Spinal cord (tissue), 10 donors: Measurements from ENCODE around the gene PDGFRA. TPM values are rescaled to one million over a fixed set of nuclear protein-coding genes. Genes with fewer than 3 reads are reported as not detected.

Source experiments
- DNase-seq, 6 donors: peaks; one replicate each; pipeline versions ENCODE4 v3.0.0 to v3.0.0-alpha.2; 2013 to 2015; ENCODE audit warnings: low spot score in 6 of 6, low read depth in 4 of 6
- H3K27ac ChIP-seq: one replicate; pipeline ENCODE4 v1.5.1; 2013; ENCODE audit warnings: low read depth, low read length, control low read depth
- H3K27me3 ChIP-seq: one replicate; pipeline ENCODE4 v1.6.1; 2013; ENCODE audit warnings: low read length; ENCODE audit not compliant: control insufficient read depth, insufficient read depth
- H3K36me3 ChIP-seq: one replicate; pipeline ENCODE4 v1.6.1; 2013; ENCODE audit warnings: low read length; ENCODE audit not compliant: control insufficient read depth, insufficient read depth
- H3K4me1 ChIP-seq: one replicate; pipeline ENCODE4 v1.6.1; 2013; ENCODE audit warnings: low read length; ENCODE audit not compliant: control insufficient read depth, insufficient read depth
- H3K4me3 ChIP-seq: one replicate; pipeline ENCODE4 v1.5.1; 2013; ENCODE audit warnings: low read depth, low read length, control low read depth
- H3K9me3 ChIP-seq: one replicate; pipeline ENCODE4 v1.6.1; 2013; ENCODE audit warnings: low read length; ENCODE audit not compliant: control insufficient read depth, insufficient read depth
- WGBS: methylation state at CpG from one replicate; pipeline ENCODE4 v1.1.5; 2013; ENCODE audit warnings: missing lambda C conversion rate; ENCODE audit not compliant: insufficient coverage; 5-methylcytosine and 5-hydroxymethylcytosine counted together
- polyA plus RNA-seq, 2 donors: library from polyadenylated mRNA; unstranded; fragments of 120-200 nt; gene quantifications; one replicate each; pipeline ENCODE4 v1.2.1, GENCODE V29; 2013; ENCODE audit not compliant: insufficient read length in 2 of 2
- total RNA-seq, 2 donors: library from RNA; depleted of rRNA in 1 of 2; stranded (reverse); fragments of 120-200 nt in 1 of 2; fragments of >200 nt in 1 of 2; gene quantifications; one replicate each; pipeline versions ENCODE4 v1.2.3 to v1.2.4, GENCODE V29; 2013 to 2014
- donor health status: healthy.

PDGFRA gene
- total and polyA plus RNA-seq, 4 donors = 82.6 to 171 (median 140) TPM

DNA sequence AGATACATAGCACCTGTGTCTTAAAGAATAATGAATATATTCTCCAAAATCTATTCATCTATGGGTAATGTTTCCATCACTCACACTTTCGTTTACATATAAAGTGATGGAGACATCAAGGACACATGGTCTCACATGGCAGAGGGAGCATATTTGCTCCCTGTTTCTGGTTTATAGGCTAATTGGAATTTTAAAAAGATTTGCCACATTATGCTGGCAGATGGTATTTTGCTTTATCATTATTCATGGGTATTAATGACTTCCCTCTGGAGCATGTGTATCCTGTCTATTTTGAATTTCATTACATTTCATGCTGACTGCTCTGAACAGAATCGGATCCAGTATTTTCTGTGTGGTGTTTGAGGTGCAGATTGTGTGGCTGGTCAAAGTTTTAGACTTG lies 79.0 kb downstream of the PDGFRA start:
- Histone ChIP-seq H3K4me3 (no peak overlapping the region), H3K9me3 (no peaks in the 10 kb centered on the region), H3K27me3 (no peaks in the 10 kb centered on the region), H3K36me3 (no peaks in the 10 kb centered on the region), H3K4me1 (no peaks in the 10 kb centered on the region), H3K27ac (no peak overlapping the region)
- no CpG with 5 or more reads among the region's 2 CpGs for WGBS
- DNase-seq = peak in 2 of 6 donors; percentile 61 to 78

DNA sequence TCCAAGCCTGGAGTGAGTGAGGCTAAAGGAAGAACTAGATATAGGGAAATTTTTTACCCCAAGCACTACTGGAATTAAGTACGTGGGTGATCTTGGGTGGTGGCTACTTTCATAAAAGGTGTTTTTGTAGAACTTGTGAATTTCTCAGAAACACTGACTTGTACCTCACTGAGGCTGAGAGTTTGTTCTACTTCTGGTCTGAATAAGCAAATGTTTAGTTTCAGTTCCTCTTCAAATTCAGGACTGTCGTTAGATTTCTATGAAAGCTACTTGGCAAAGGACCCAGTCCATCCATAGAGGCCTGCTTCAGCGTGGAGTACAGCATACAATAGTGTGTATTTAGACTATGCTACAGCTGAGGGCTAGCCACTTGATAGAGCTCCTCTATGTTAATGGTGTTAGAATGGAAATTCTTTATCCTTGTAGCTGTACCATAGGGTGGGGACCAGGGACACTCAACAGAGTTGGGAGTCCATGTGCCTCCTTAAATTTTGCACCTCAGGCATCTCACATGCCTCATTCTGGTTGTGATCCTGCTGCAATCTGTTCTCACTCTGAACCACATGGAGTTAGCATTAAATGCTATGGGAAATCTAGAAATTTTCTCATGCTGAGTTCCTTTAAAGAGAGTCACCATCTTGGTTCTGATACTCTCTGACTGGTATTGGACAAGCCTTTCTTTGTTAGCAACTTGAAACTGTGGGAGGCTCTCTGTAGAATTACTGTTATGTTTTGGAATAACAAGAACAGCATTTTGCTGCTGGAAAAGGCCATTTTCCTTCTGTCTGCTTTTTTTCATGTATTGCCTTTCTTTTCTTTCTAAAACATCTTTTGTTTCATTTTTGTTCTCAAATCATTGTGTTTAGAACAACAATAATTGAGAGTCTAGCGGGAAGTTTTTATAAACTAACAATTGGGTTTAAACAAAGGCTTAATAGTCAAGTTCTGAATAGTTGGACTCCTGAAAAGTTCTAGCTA lies 86.8 kb downstream of the PDGFRA start:
- Histone ChIP-seq H3K36me3 (no peaks in the 10 kb centered on the region), H3K4me1 (peaks cover 4% of the 10 kb centered on the region), H3K4me3 (no peak overlapping the region), H3K9me3 (no peaks in the 10 kb centered on the region), H3K27me3 (no peaks in the 10 kb centered on the region), H3K27ac (no peak overlapping the region)
- DNase-seq = peak in 2 of 6 donors; percentile 16 to 52
- 64% methylated on average over 1 of the region's 4 CpGs for WGBS

DNA sequence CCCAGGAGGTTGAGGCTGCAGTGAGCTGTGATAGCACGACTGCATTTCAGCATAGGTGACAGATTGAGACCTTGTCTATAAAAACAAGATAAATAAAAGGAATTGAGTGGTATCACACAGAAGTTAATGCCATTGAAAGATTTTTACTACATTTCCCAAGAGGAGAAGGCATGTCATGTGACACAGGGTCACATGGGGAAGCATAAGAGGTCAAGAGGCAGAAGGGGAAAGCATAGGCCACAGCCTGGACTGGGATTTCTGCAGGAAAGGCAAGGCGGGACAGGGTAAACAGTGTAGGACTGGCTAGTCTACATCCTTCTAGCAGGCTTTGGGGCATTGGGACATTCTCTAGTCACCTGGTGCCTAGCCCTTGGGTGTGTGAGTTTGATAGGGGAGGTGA lies 88.6 kb downstream of the PDGFRA start:
- DNase-seq = no peak
- H3K36me3 ChIP-seq = no peaks in the 10 kb centered on the region
- no peaks in the 10 kb centered on the region for H3K27me3 ChIP-seq
- H3K9me3 ChIP-seq = no peaks in the 10 kb centered on the region
- no peak overlapping the region for H3K4me3 ChIP-seq
- WGBS = 88% methylated on average over 1 of the region's 2 CpGs
- H3K27ac ChIP-seq = no peak overlapping the region
- peaks cover 4% of the 10 kb centered on the region for H3K4me1 ChIP-seq

DNA sequence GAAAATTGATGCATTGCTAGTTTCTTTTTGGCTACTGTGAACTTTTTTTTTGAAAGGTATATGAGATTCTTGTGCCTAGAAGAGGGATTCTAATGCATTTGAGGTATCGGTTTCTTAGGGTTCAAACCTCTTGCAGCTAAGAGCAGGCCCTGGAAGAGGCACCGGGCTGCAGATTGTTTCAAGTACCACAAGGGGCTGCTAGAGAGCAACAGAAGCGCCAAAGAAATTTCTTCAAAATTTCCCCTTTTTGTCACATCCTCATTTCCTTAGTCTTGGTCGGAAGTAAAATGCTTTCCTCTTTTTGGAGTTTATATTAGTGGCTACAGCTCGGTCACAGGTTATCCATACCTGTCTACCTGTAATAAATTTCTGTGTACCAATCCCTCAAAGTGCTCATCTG lies 89.8 kb downstream of the PDGFRA start:
- H3K27me3 ChIP-seq = no peaks in the 10 kb centered on the region
- 67% methylated on average over 1 of the region's 5 CpGs for WGBS
- DNase-seq = peak in 3 of 6 donors; percentile 20 to 75 (median 55)
- H3K36me3 ChIP-seq = no peaks in the 10 kb centered on the region
- H3K9me3 ChIP-seq = no peaks in the 10 kb centered on the region
- H3K27ac ChIP-seq = no peak overlapping the region
- no peak overlapping the region for H3K4me3 ChIP-seq
- peaks cover 10% of the 10 kb centered on the region for H3K4me1 ChIP-seq

DNA sequence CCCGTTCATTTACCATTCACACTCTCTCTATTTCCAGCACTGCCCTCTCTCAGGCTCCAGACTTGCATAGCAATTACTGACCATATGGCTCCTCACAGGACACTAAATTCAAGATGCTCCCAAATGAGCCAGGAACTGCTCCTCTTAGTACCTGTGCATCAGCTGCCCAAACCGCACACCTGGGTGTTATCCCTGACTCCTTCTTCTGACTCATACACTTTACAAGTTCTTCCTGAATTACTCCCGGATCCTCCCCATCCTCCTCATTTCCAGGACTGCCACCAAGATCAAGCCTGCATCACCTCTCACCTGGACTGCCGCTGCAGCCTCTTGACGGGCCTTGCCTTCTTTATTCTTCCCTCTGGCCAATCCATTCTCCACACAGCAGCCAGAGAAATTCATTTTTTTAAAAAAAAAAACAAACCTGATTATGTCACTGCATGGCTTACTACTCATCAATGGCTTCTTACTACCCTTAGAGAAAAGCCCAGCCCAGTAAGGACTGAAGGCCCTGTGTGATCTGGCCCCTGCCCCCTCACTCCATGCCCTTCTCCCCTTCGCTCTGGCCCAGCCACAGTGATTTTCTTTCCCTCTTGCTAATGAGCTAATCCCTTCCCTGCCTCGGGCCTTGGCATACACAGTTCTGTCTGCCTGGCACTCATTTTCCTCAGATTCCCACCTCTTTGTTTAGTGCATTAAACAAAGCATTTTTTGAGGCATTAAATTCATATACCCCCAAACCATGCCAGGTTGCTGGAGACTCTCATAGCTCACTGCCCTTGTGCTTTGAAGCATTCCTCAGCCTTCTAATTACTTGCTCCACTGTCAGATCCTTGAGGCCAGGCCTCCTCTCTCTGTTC lies 92.0 kb downstream of the PDGFRA start:
- no peaks in the 10 kb centered on the region for H3K9me3 ChIP-seq
- H3K4me1 ChIP-seq = peaks cover 10% of the 10 kb centered on the region
- H3K36me3 ChIP-seq = no peaks in the 10 kb centered on the region
- WGBS = 88% methylated on average over 7 of the region's 7 CpGs
- no peak overlapping the region for H3K4me3 ChIP-seq
- no peak overlapping the region for H3K27ac ChIP-seq
- H3K27me3 ChIP-seq = no peaks in the 10 kb centered on the region
- peak in 1 of 6 donors; percentile 51 for DNase-seq

DNA sequence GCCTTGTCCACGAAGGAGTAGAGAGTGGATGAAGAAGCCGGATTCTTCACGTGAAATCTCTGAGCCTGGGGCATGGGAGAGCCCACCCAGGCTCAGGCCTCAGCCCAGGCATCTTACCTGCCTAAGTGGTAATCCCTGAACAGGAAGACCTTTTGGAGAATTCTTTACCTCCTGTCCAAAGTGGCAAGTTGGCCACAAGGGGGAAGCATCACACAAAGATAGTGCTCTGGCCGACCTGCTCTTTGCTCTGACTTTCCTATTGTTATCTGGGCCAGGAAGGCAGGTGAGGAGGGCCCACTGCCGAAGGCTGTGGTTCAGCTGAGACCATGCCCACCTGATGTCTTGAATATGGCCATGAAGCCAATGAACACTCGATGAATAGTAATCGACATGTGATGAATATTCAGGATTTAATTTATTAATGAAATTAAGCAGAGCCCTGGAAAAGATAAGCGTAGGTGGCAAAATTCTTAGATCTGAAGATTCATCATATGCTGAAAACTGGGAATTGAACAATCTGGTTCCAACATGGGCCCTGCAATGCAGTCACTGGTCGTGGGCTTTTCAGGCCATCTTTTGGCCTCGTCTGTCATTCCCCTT lies 93.8 kb downstream of the PDGFRA start:
- Histone ChIP-seq H3K4me3 (no peak overlapping the region), H3K27ac (no peak overlapping the region), H3K4me1 (peaks cover 6% of the 10 kb centered on the region), H3K36me3 (no peaks in the 10 kb centered on the region), H3K9me3 (no peaks in the 10 kb centered on the region), H3K27me3 (no peaks in the 10 kb centered on the region)
- 29% methylated on average over 9 of the region's 10 CpGs for WGBS
- DNase-seq = peak in 5 of 6 donors; percentile 38 to 96 (median 64)

DNA sequence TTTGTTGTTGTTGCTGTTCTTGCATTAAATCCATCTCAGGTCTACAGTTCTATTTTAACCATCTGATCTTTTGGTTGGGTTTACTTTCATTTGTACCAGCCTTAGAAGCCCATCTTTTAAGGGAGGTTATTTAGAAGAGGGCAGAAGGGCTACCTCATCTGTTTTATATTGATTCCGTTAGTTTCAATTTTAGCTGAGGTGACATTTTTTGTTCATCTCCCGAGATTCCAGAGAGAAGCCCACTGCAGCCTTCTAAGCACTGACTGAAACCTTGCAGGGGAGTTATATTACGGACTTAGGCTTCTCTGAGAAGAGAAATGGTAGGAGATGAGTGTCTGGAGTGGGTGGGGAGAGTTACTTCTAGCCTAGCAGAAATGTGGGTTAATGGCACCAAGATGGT lies 101.8 kb downstream of the PDGFRA start:
- Histone ChIP-seq H3K27me3 (no peaks in the 10 kb centered on the region), H3K4me3 (no peak overlapping the region), H3K36me3 (no peaks in the 10 kb centered on the region), H3K4me1 (peaks cover 12% of the 10 kb centered on the region), H3K27ac (no peak overlapping the region), H3K9me3 (no peaks in the 10 kb centered on the region)
- 98% methylated on average over 3 of the region's 3 CpGs for WGBS
- DNase-seq = no peak

DNA sequence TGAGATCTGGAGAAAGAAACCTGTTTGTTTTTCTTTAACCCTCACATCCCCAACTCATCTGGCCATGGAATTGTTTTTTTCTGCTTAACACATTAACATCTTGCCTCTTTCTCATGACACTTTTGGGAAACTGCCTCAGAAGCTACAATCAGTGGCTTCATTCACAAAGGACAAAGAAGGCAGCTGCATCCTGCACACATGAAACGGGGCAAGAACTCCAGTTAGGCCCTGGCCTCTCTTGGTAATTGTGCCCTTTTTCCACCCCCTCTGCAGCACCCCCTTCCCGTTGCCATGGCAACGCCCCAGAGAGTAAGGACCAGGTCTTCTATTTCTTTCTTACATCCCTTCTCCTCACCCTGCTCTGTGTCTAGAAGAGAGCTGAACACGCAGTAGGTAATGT lies 103.4 kb downstream of the PDGFRA start:
- 37% methylated on average over 2 of the region's 4 CpGs for WGBS
- H3K9me3 ChIP-seq = no peaks in the 10 kb centered on the region
- H3K36me3 ChIP-seq = no peaks in the 10 kb centered on the region
- H3K27me3 ChIP-seq = no peaks in the 10 kb centered on the region
- H3K4me3 ChIP-seq = no peak overlapping the region
- no peak overlapping the region for H3K27ac ChIP-seq
- peaks cover 12% of the 10 kb centered on the region for H3K4me1 ChIP-seq
- peak in 4 of 6 donors; percentile 4 to 71 (median 34) for DNase-seq

DNA sequence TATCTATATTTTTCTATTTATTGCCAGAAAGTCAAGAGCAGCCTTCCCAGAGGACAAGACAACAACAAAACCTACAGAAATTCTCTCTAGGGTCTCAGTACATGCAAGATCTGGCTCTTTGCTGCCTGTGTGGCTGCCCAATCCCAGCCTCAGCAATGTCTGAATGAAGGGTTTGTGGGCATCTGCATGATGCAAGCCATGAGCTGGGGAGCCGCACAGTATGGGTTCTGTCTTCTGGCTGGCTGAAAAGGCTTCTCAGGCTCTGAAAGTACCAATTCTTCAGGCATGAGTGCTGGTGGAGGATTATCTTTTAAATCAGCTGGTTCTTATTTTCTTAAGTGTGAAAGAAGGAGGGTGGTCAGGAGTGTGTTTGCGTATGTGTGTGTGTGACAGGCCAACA lies 104.6 kb downstream of the PDGFRA start:
- WGBS = 82% methylated on average over 1 of the region's 2 CpGs
- DNase-seq = peak in 4 of 6 donors; percentile 18 to 75 (median 53)
- no peaks in the 10 kb centered on the region for H3K9me3 ChIP-seq

More for the DNA sequence above, 104.6 kb downstream of the PDGFRA start:
- Histone ChIP-seq H3K27me3 (no peaks in the 10 kb centered on the region), H3K27ac (no peak overlapping the region), H3K4me3 (no peak overlapping the region), H3K36me3 (no peaks in the 10 kb centered on the region), H3K4me1 (peaks cover 12% of the 10 kb centered on the region)
